NB4 (cell line): ENCODE data around the gene MYO1D.

Source experiments
- MYC ChIP-seq: IDR thresholded peaks from 2 replicates; pipeline ENCODE4 v1.6.1; 2011; ENCODE audit warnings: low read depth, low read length
- POLR2A ChIP-seq: IDR thresholded peaks from 2 replicates; pipeline ENCODE4 v1.6.1; 2011; ENCODE audit warnings: mild to moderate bottlenecking; ENCODE audit not compliant: insufficient read length; ENCODE audit errors: extremely low read depth
- TF ChIP-seq, protein P1 (sequence below): IDR thresholded peaks from 2 replicates; pipeline ENCODE4 v1.6.1; 2011; ENCODE audit warnings: low read depth, low read length
- TF ChIP-seq, protein P2 (sequence below): IDR thresholded peaks from one replicate; pipeline ENCODE4 v1.5.1; 2012; ENCODE audit warnings: low read depth, low read length

DNA sequence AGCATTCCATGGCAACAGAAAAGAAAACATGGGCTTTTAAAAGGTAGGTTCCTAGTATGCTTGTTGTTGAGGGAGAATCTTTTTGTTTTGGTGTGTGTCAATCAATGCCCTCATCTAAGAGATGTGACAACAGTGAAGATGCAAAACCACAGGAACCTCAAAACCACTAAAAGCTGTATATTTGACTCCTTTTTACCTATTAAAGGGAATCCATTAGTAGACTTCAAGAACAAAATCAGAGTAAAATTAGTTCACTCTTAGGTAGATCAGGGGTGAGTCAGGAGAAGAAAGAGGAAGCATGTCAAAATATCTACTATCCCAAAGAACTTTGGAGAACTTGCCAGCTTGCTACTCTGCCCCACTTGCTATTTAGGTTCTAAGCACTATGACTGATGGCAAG is 301.1 kb downstream of the MYO1D start:
- TF ChIP-seq POLR2A: no peak
- TF ChIP-seq, protein P1, sequence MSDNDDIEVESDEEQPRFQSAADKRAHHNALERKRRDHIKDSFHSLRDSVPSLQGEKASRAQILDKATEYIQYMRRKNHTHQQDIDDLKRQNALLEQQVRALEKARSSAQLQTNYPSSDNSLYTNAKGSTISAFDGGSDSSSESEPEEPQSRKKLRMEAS: no peak
- TF ChIP-seq, protein P2, sequence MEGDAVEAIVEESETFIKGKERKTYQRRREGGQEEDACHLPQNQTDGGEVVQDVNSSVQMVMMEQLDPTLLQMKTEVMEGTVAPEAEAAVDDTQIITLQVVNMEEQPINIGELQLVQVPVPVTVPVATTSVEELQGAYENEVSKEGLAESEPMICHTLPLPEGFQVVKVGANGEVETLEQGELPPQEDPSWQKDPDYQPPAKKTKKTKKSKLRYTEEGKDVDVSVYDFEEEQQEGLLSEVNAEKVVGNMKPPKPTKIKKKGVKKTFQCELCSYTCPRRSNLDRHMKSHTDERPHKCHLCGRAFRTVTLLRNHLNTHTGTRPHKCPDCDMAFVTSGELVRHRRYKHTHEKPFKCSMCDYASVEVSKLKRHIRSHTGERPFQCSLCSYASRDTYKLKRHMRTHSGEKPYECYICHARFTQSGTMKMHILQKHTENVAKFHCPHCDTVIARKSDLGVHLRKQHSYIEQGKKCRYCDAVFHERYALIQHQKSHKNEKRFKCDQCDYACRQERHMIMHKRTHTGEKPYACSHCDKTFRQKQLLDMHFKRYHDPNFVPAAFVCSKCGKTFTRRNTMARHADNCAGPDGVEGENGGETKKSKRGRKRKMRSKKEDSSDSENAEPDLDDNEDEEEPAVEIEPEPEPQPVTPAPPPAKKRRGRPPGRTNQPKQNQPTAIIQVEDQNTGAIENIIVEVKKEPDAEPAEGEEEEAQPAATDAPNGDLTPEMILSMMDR: no peak
- no peak for TF ChIP-seq MYC
